Esophagus squamous epithelium (tissue), 4 donors: Measurements from ENCODE around the gene ZDHHC8.

Source experiments
- CTCF ChIP-seq, 6 experiments: fragments of 450-650 bp in 4 of 6; fragments of 200-600 bp in 2 of 6; sonication (generic) in 2 of 6; IDR thresholded peaks; one replicate each; pipeline ENCODE4 v1.5.1; 2016 to 2019; ENCODE audit warnings: antibody characterized with exemption in 6 of 6, mild to moderate bottlenecking in 4 of 6, moderate library complexity in 4 of 6
- POLR2A ChIP-seq, 4 donors: fragments of 450-650 bp; IDR thresholded peaks; one replicate each; pipeline ENCODE4 v1.6.1; 2017; ENCODE audit warnings: antibody characterized with exemption in 4 of 4, mild to moderate bottlenecking in 4 of 4, moderate library complexity in 3 of 4

GRCh38 chr22:20112623-20113511 is 18.7 kb upstream of the ZDHHC8 start:
- TF ChIP-seq CTCF (IDR thresholded peaks at IDR 0.05) (no peak), POLR2A (IDR thresholded peaks at IDR 0.05) (no peak)
